ENCODE measurements around the gene NFATC2.

DNA sequence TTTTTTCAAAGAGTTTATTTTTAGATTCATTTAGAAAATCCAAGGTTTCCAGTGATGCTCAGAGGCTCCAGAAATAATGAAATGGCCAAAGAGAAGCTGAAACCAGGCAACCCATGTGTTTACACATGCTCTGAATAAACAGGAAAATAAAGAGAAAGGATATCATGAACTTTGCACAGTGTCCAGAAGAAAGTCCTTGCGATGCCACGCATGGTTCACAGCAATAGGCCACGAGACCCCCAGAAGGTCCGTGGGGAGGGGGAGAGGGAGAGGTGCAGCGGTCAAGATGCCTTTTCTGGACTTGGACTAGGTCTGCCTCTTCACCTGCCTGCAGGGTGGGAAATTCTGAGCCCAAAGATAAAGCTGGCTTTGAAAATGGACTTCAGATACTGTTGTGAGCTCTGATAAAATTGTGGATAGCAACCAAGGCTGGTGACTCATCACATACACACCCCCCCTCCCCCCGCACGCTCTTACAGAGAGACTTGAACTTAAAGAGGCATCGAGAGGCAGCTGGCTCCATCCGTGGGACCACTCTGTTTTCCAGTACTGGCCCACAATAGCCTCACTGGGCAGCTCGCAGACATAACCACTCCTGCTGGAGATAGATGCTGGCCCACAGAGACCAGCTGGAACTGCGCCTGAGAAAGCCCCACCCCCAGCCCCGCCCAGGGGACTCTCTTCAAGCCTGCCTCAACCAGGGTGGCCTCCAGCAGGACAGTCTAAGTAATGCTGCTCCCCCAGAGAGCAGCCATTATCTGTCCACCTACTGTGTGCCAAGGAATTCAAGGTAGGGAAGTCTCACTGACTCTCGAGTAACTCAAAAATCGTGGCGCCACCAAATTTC lies 21.2 kb upstream of the NFATC2 start:
- TF ChIP-seq, protein P1, sequence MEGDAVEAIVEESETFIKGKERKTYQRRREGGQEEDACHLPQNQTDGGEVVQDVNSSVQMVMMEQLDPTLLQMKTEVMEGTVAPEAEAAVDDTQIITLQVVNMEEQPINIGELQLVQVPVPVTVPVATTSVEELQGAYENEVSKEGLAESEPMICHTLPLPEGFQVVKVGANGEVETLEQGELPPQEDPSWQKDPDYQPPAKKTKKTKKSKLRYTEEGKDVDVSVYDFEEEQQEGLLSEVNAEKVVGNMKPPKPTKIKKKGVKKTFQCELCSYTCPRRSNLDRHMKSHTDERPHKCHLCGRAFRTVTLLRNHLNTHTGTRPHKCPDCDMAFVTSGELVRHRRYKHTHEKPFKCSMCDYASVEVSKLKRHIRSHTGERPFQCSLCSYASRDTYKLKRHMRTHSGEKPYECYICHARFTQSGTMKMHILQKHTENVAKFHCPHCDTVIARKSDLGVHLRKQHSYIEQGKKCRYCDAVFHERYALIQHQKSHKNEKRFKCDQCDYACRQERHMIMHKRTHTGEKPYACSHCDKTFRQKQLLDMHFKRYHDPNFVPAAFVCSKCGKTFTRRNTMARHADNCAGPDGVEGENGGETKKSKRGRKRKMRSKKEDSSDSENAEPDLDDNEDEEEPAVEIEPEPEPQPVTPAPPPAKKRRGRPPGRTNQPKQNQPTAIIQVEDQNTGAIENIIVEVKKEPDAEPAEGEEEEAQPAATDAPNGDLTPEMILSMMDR (IDR thresholded peaks at IDR 0.05) = peak; percentile 12; the same call in 1 of the 2 replicates
- TF ChIP-seq CHD2 (IDR thresholded peaks at IDR 0.05; ENCODE audit: low read length, partially characterized antibody) = no peak
- TF ChIP-seq JUND (IDR thresholded peaks at IDR 0.05) = peak; percentile 71
- TF ChIP-seq ELF1 (IDR thresholded peaks at IDR 0.05) = no peak
- TF ChIP-seq EZH2phosphoT487 (IDR thresholded peaks at IDR 0.05; ENCODE audit: borderline replicate concordance, low read depth) = no peak
